ENCODE data around the gene BRSK2. TPM values are rescaled to one million over a fixed set of nuclear protein-coding genes. Genes with fewer than 3 reads are reported as not detected.

The BRSK2 gene
- total and polyA plus RNA-seq, 9 of the 15 experiments (the other 6 are each of a cell fraction or from before 2014, with no cell fraction given): 0.06 to 0.52 (median 0.18) TPM; not detected in 5

GRCh38 chr11:1407668-1408067 is 17.9 kb downstream of the BRSK2 start:
- CTCF ChIA-PET (ENCODE audit: low intra/inter-chr PET ratio): no interaction called here

More at GRCh38 chr11:1407668-1408067, 17.9 kb downstream of the BRSK2 start:
- Histone ChIP-seq H3K9me3 (replicated peaks; ENCODE audit: control insufficient read depth, insufficient read depth, low read depth, low read length) (no peaks in the 10 kb centered on the region), H3K4me3 (no peak overlapping the region), H3K79me2 (ENCODE audit: control insufficient read depth, insufficient read depth, low read length) (no peaks in the 10 kb centered on the region), H3K36me3 (ENCODE audit: control insufficient read depth, insufficient read depth, low read length) (no peaks in the 10 kb centered on the region), H2AFZ (ENCODE audit: low read depth, low read length) (no peak overlapping the region), H3K4me2 (ENCODE audit: insufficient read depth, low read length) (no peak overlapping the region), H4K20me1 (replicated peaks; ENCODE audit: control insufficient read depth, insufficient read depth, low read length) (peaks cover 14% of the 10 kb centered on the region), H3K9me1 (ENCODE audit: control insufficient read depth, insufficient read depth, low read length) (no peaks in the 10 kb centered on the region), H3K27ac (ENCODE audit: extremely low read depth, low read depth, low read length) (no peak overlapping the region), H3K9ac (ENCODE audit: insufficient read depth in 1 of 2, low read depth in 2 of 2, low read length in 2 of 2) (no peak overlapping the region), H3K27me3 (ENCODE audit: control insufficient read depth in 2 of 2, insufficient read depth in 2 of 2, low read length in 2 of 2) (peaks cover 0 to 19% of the 10 kb centered on the region in 2 experiments; a peak in 2 of 5 replicates), H3K4me1 (replicated peaks in 1 of 2; ENCODE audit: control insufficient read depth in 2 of 2, insufficient read depth in 2 of 2, low read length in 2 of 2) (peaks cover 0 to 20% of the 10 kb centered on the region in 2 experiments; a peak in 2 of 5 replicates)
- ATAC-seq (no peak), FAIRE-seq (no peak), DNase-seq (ENCODE audit: extremely low read depth in 1 of 4, low spot score in 3 of 4) (no peak)
- intact Hi-C loops (cut with micrococcal nuclease): no loop called here
- no TSS peak for BruUV-seq (replicated peaks)
- TF ChIP-seq ETS1 (conservative IDR thresholded peaks at IDR 0.05; ENCODE audit: control insufficient read depth, low read depth, low read length) (no peak), ASH1L (IDR thresholded peaks at IDR 0.05; ENCODE audit: borderline replicate concordance, low read depth, partially characterized antibody) (no peak), PBX2 (CRISPR knock-in tag; IDR thresholded peaks at IDR 0.05; ENCODE audit: low read depth) (no peak), PBX2 (tag; conservative IDR thresholded peaks at IDR 0.05; ENCODE audit: low read depth) (no peak), ZNF274 (IDR thresholded peaks at IDR 0.05; ENCODE audit: borderline replicate concordance, low read depth, low read length) (no peak), TCFL5 (CRISPR knock-in tag; conservative IDR thresholded peaks at IDR 0.05) (no peak), POLR2G (IDR thresholded peaks at IDR 0.05; ENCODE audit: low read depth, low read length) (no peak)
- POLR2A ChIA-PET: interaction anchor here (1.5 kb wide), 1 partner anchor 10 kb away, joined by 4 read pairs; no protein-coding TSS in a partner anchor
- WGBS (ENCODE audit: insufficient coverage, low coverage, missing lambda C conversion rate): under 1% methylated on average over 8 of the region's 8 CpGs
- in situ Hi-C loops (cut with MboI): no loop called here

Data from K562 (cell line).